HCT116 (cell line): Measurements from ENCODE around the gene RPL15. TPM values are rescaled to one million over a fixed set of nuclear protein-coding genes. Genes with fewer than 3 reads are reported as not detected.
"Not testable (repeated sequence)": the region's sequence is repeated elsewhere in the genome, so short reads cannot be mapped to it uniquely, and the experiment has no call there.

Experiments used
- ATAC-seq: fragments of 200-7000 bp; cut with Tn5 transposase; 2 replicates; pipeline ENCODE4 v1.9.1; 2020; ENCODE audit warnings: mild to moderate bottlenecking, moderate library complexity
- BruUV-seq: library from RNA; stranded (reverse); fragments of 400-500 nt; replicated peaks from 2 replicates; lab custom pipeline; 2021; lab: Mats Ljungman, UMichigan
- CTCF ChIA-PET: fragments of 300-600 bp; sonication (Branson Sonifier 250); formaldehyde crosslinking; loops from one replicate; lab custom pipeline; 2021; ENCODE audit warnings: antibody characterized with exemption; lab: Charles Lee
- POLR2A ChIA-PET: fragments of 300-600, 350-600 bp; sonication (Branson Sonifier 250); formaldehyde crosslinking; loops from one replicate; lab custom pipeline; 2021; ENCODE audit warnings: antibody characterized with exemption; lab: Charles Lee
- RAD21 ChIA-PET, 2 experiments: fragments of 300-600 bp; sonication (Branson Sonifier 250); formaldehyde crosslinking; loops; one replicate each; lab custom pipeline; 2023; ENCODE audit warnings: low total read pairs in 2 of 2; ENCODE audit not compliant: uncharacterized antibody in 2 of 2, unreplicated experiment in 2 of 2, low non-redundant PET in 1 of 2; lab: Charles Lee
- DNase-seq: peaks from one replicate; pipeline ENCODE4 v3.0.0-alpha.2; 2010; ENCODE audit warnings: low read depth, low spot score
- H2AFZ ChIP-seq: fragments of 200-600 bp; shearing (Covaris generic), sonication (generic); 2 replicates; pipeline ENCODE4 v1.6.1; 2017; ENCODE audit warnings: low read depth, mixed run types, mixed read lengths, antibody characterized with exemption, low read length; ENCODE audit not compliant: poor library complexity, severe bottlenecking
- H3K27ac ChIP-seq: 2 replicates; pipeline ENCODE4 v1.5.1; 2012; ENCODE audit warnings: low read depth, low read length
- H3K27me3 ChIP-seq: fragments of 200-600 bp; sonication (generic); 2 replicates; pipeline ENCODE4 v1.6.1; 2016; ENCODE audit warnings: mixed run types, low read length, mixed read lengths; ENCODE audit not compliant: insufficient read depth
- H3K36me3 ChIP-seq, 2 experiments: fragments of 200-500 bp in 1 of 2; fragments of 200-600 bp in 1 of 2; sonication (Bioruptor generic) in 1 of 2; sonication (generic) in 1 of 2; 2 replicates each; pipeline versions ENCODE4 v1.5.1 to v1.6.1; 2014 to 2016; ENCODE audit warnings: low read length in 2 of 2, inconsistent platforms in 1 of 2, mixed read lengths in 1 of 2, mixed run types in 1 of 2; ENCODE audit not compliant: insufficient read depth in 2 of 2, control insufficient read depth in 1 of 2
- H3K4me1 ChIP-seq, 2 experiments: fragments of 200-600 bp in 1 of 2; sonication (generic) in 1 of 2; 2 replicates each; pipeline versions ENCODE4 v1.5.1 to v1.6.1; 2012 to 2017; ENCODE audit warnings: low read length in 2 of 2, inconsistent platforms in 1 of 2, mild to moderate bottlenecking in 1 of 2, mixed read lengths in 1 of 2, mixed run types in 1 of 2, moderate library complexity in 1 of 2; ENCODE audit not compliant: insufficient read depth in 2 of 2, control insufficient read depth in 1 of 2
- H3K4me2 ChIP-seq: fragments of 200-600 bp; sonication (generic); 2 replicates; pipeline ENCODE4 v1.6.1; 2017; ENCODE audit warnings: mixed run types, low read length, mixed read lengths
- H3K4me3 ChIP-seq, 2 experiments: fragments of 200-600 bp in 1 of 2; sonication (generic) in 1 of 2; replicated peaks in 1 of 2; 2 replicates each; pipeline ENCODE4 v1.5.1; 2011 to 2016; ENCODE audit warnings: low read length in 2 of 2, control low read depth in 1 of 2, low read depth in 1 of 2, mild to moderate bottlenecking in 1 of 2, mixed read lengths in 1 of 2, mixed run types in 1 of 2
- H3K79me2 ChIP-seq: fragments of 200-600 bp; sonication (generic); 2 replicates; pipeline ENCODE4 v1.6.1; 2017; ENCODE audit warnings: mild to moderate bottlenecking, mixed run types, low read length, moderate library complexity, mixed read lengths; ENCODE audit not compliant: insufficient read depth
- H3K9ac ChIP-seq: fragments of 200-600 bp; sonication (generic); 2 replicates; pipeline ENCODE4 v1.6.1; 2016; ENCODE audit warnings: low read length, mixed read lengths
- H3K9me2 ChIP-seq: fragments of 200-600 bp; sonication (generic), shearing (Covaris generic); 2 replicates; pipeline ENCODE4 v1.6.1; 2017; ENCODE audit warnings: mixed run types, mild to moderate bottlenecking, moderate library complexity; ENCODE audit not compliant: insufficient read depth
- H3K9me3 ChIP-seq, 2 experiments: fragments of 200-500 bp in 1 of 2; fragments of 200-600 bp in 1 of 2; sonication (Bioruptor generic) in 1 of 2; sonication (generic) in 1 of 2; 2 replicates each; pipeline ENCODE4 v1.6.1; 2014 to 2017; ENCODE audit warnings: low read length in 2 of 2, mixed read lengths in 2 of 2, inconsistent platforms in 1 of 2, low read depth in 1 of 2, mild to moderate bottlenecking in 1 of 2, mixed run types in 1 of 2, moderate library complexity in 1 of 2; ENCODE audit not compliant: control insufficient read depth in 1 of 2, insufficient read depth in 1 of 2
- H4K20me1 ChIP-seq: fragments of 200-600 bp; sonication (generic), shearing (Covaris generic); 2 replicates; pipeline ENCODE4 v1.6.1; 2017; ENCODE audit warnings: mixed run types, mild to moderate bottlenecking, moderate library complexity; ENCODE audit not compliant: insufficient read depth
- CBX3 ChIP-seq: IDR thresholded peaks from 2 replicates; pipeline ENCODE4 v1.6.1; 2012; ENCODE audit warnings: low read depth
- CEBPB ChIP-seq: IDR thresholded peaks from 2 replicates; pipeline ENCODE4 v1.6.1; 2012; ENCODE audit warnings: low read depth
- EGR1 ChIP-seq: IDR thresholded peaks from 2 replicates; pipeline ENCODE4 v1.6.1; 2012; ENCODE audit warnings: low read depth
- ELF1 ChIP-seq: IDR thresholded peaks from 2 replicates; pipeline ENCODE4 v1.6.1; 2012; ENCODE audit warnings: low read depth, borderline replicate concordance
- EZH2 ChIP-seq: fragments of 200-600 bp; sonication (generic); IDR thresholded peaks from 2 replicates; pipeline ENCODE4 v1.6.1; 2017; ENCODE audit warnings: antibody characterized with exemption, mixed run types
- EZH2phosphoT487 ChIP-seq: fragments of 200-600 bp; IDR thresholded peaks from 2 replicates; pipeline ENCODE4 v1.6.1; 2018; ENCODE audit warnings: antibody characterized with exemption, borderline replicate concordance
- FOSL1 ChIP-seq: IDR thresholded peaks from 2 replicates; pipeline ENCODE4 v1.6.1; 2012; ENCODE audit warnings: low read depth
- JUND ChIP-seq: IDR thresholded peaks from 2 replicates; pipeline ENCODE4 v1.6.1; 2012
- POLR2A ChIP-seq: IDR thresholded peaks from 2 replicates; pipeline ENCODE4 v1.7.0; 2011; ENCODE audit warnings: borderline replicate concordance; ENCODE audit not compliant: insufficient read depth, insufficient read length; ENCODE audit errors: extremely low read depth
- POLR2AphosphoS5 ChIP-seq: IDR thresholded peaks from 2 replicates; pipeline ENCODE4 v1.6.1; 2011; ENCODE audit warnings: mild to moderate bottlenecking, low read depth, low read length, moderate library complexity
- SIN3A ChIP-seq: IDR thresholded peaks from 2 replicates; pipeline ENCODE4 v1.6.1; 2012; ENCODE audit warnings: low read depth
- SP1 ChIP-seq: IDR thresholded peaks from 2 replicates; pipeline ENCODE4 v1.6.1; 2012; ENCODE audit warnings: low read depth
- YY1 ChIP-seq: IDR thresholded peaks from 2 replicates; pipeline ENCODE4 v1.6.1; 2011; ENCODE audit warnings: low read length, low read depth, moderate library complexity, mild to moderate bottlenecking; ENCODE audit not compliant: insufficient replicate concordance; ENCODE audit errors: extremely low read depth
- intact Hi-C: fragments of 100-400 bp; cut with micrococcal nuclease; formaldehyde crosslinking; loops from 2 replicates; pipeline ENCODE4 v1.10.0; 2022
- total RNA-seq: library from RNA; stranded (reverse); gene quantifications from one replicate; pipeline ENCODE4 v1.2.1, GENCODE V29; 2021; ENCODE audit not compliant: unreplicated experiment
- TF ChIP-seq, protein P1 (sequence below): IDR thresholded peaks from 2 replicates; pipeline ENCODE4 v1.6.1; 2012
- TF ChIP-seq, protein P2 (sequence below): IDR thresholded peaks from 2 replicates; pipeline ENCODE4 v1.6.1; 2012; ENCODE audit warnings: low read depth
- TF ChIP-seq, protein P3 (sequence below): IDR thresholded peaks from 2 replicates; pipeline ENCODE4 v1.6.1; 2012

RPL15 gene
- total RNA-seq, 1 experiment from 2014 or later = 2,177 TPM

DNA sequence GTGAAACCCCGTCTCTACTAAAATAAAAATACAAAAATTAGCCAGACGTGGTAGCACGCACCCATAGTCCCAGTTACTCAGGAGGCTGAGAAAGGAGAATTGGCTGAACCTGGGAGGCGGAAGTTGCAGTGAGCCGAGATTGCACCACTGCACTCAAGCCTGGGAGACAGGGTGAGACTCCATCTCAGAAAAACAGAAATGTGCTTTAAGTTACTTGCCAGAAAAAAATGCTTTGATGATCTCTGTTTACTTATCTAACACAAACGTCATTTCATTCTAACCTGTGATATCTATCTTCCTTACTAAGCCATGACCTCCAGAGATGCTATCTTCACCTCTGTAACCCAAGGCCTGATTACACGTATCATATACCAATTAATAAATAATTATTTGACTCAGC, 7.6 kb upstream of the RPL15 start (continued):
- no peak for TF ChIP-seq CEBPB
- TF ChIP-seq, protein P1, sequence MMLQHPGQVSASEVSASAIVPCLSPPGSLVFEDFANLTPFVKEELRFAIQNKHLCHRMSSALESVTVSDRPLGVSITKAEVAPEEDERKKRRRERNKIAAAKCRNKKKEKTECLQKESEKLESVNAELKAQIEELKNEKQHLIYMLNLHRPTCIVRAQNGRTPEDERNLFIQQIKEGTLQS = no peak

DNA sequence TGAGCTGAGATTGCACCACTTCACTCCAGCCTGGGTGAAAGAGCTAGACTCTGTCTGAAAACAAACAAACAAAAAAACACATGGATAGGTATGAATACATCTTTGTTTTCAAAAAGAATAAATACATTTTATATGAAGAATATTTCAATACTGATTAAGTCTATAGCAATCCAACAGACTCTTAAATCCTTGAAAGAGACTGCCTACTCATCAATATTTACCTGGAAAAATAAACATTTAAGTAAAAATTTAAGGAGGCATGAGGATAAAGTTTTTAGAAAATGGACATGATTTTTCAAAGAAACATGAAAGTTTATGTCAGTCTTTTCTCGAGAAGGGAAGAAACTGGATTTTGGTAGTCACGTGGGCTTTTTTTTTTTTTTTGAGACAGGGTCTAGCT, 5.5 kb upstream of the RPL15 start:
- no peak overlapping the region for H3K27ac ChIP-seq

DNA sequence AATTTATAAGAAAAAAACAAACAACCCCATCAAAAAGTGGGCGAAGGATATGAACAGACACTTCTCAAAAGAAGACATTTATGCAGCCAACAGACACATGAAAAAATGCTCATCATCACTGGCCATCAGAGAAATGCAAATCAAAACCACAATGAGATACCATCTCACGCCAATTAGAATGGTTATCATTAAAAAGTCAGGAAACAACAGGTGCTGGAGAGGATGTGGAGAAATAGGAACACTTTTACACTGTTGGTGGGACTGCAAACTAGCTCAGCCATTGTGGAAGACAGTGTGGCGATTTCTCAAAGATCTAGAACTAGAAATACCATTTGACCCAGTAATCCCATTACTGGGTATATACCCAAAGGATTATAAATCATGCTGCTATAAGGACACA, 4.6 kb upstream of the RPL15 start:
- BruUV-seq, H3K9me2 ChIP-seq, CTCF ChIA-PET, H3K4me3 ChIP-seq, ATAC-seq, POLR2A ChIA-PET, H4K20me1 ChIP-seq, H2AFZ ChIP-seq, DNase-seq, H3K9ac ChIP-seq, H3K27ac ChIP-seq, H3K9me3 ChIP-seq, RAD21 ChIA-PET, H3K27me3 ChIP-seq, H3K4me2 ChIP-seq, intact Hi-C loops: not testable (repeated sequence)
- H3K79me2 ChIP-seq = peaks cover 44% of the 10 kb centered on the region
- H3K36me3 ChIP-seq = peaks cover 8 to 10% of the 10 kb centered on the region in 2 experiments; a peak in 2 of 4 replicates
- H3K4me1 ChIP-seq = peaks cover 7 to 12% of the 10 kb centered on the region in 2 experiments; a peak in 3 of 4 replicates

More for the DNA sequence above, 5.5 kb upstream of the RPL15 start:
- intact Hi-C loops = no loop called here
- Histone ChIP-seq H3K9ac (no peak overlapping the region), H3K4me1 (peaks cover 7 to 12% of the 10 kb centered on the region in 2 experiments; a peak in 3 of 4 replicates), H3K27me3 (no peaks in the 10 kb centered on the region), H3K9me3 (no peaks in the 10 kb centered on the region), H3K4me2 (no peak overlapping the region), H3K4me3 (no peak overlapping the region), H4K20me1 (no peaks in the 10 kb centered on the region), H3K36me3 (peaks cover 9 to 10% of the 10 kb centered on the region in 2 experiments; a peak in 2 of 4 replicates), H2AFZ (no peak overlapping the region), H3K9me2 (no peaks in the 10 kb centered on the region), H3K79me2 (peaks cover 39% of the 10 kb centered on the region)
- RAD21 ChIA-PET = no interaction called here
- TF ChIP-seq YY1 (no peak), EGR1 (no peak), CEBPB (no peak), EZH2phosphoT487 (no peak), EZH2 (no peak), SIN3A (no peak), POLR2AphosphoS5 (no peak), FOSL1 (no peak), CBX3 (no peak), SP1 (no peak), ELF1 (no peak), JUND (no peak), POLR2A (no peak)
- TF ChIP-seq, protein P2, sequence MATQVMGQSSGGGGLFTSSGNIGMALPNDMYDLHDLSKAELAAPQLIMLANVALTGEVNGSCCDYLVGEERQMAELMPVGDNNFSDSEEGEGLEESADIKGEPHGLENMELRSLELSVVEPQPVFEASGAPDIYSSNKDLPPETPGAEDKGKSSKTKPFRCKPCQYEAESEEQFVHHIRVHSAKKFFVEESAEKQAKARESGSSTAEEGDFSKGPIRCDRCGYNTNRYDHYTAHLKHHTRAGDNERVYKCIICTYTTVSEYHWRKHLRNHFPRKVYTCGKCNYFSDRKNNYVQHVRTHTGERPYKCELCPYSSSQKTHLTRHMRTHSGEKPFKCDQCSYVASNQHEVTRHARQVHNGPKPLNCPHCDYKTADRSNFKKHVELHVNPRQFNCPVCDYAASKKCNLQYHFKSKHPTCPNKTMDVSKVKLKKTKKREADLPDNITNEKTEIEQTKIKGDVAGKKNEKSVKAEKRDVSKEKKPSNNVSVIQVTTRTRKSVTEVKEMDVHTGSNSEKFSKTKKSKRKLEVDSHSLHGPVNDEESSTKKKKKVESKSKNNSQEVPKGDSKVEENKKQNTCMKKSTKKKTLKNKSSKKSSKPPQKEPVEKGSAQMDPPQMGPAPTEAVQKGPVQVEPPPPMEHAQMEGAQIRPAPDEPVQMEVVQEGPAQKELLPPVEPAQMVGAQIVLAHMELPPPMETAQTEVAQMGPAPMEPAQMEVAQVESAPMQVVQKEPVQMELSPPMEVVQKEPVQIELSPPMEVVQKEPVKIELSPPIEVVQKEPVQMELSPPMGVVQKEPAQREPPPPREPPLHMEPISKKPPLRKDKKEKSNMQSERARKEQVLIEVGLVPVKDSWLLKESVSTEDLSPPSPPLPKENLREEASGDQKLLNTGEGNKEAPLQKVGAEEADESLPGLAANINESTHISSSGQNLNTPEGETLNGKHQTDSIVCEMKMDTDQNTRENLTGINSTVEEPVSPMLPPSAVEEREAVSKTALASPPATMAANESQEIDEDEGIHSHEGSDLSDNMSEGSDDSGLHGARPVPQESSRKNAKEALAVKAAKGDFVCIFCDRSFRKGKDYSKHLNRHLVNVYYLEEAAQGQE = no peak
- TF ChIP-seq, protein P3, sequence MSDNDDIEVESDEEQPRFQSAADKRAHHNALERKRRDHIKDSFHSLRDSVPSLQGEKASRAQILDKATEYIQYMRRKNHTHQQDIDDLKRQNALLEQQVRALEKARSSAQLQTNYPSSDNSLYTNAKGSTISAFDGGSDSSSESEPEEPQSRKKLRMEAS = no peak
- TF ChIP-seq, protein P1 = no peak
- BruUV-seq = no TSS peak
- DNase-seq (no peak), ATAC-seq (no peak)
- POLR2A ChIA-PET = no interaction called here
- CTCF ChIA-PET = no interaction called here
